Smooth muscle cell (in vitro differentiated cells): ENCODE data around the gene CKAP2L. TPM values are rescaled to one million over a fixed set of nuclear protein-coding genes. Genes with fewer than 3 reads are reported as not detected.

Source experiments
- DNase-seq: peaks from one replicate; lab custom pipeline; 2025; ENCODE audit not compliant: unreplicated experiment; lab: John Stamatoyannopoulos, UW
- H2AFZ ChIP-seq: fragments of 200-600 bp; sonication (generic); 2 replicates; pipeline ENCODE4 v1.6.0; 2016; ENCODE audit warnings: antibody characterized with exemption, low read depth, mild to moderate bottlenecking
- H3F3A ChIP-seq: fragments of 200-600 bp; sonication (generic); 2 replicates; pipeline ENCODE4 v1.6.0; 2017; ENCODE audit warnings: antibody characterized with exemption, low read depth
- H3K27ac ChIP-seq: fragments of 200-600 bp; sonication (generic); 2 replicates; pipeline ENCODE4 v1.5.1; 2016; ENCODE audit warnings: low read depth, mild to moderate bottlenecking
- H3K27me3 ChIP-seq: fragments of 200-600 bp; sonication (generic); 2 replicates; pipeline ENCODE4 v1.6.1; 2016; ENCODE audit warnings: low read depth, mild to moderate bottlenecking
- H3K36me3 ChIP-seq: fragments of 200-600 bp; sonication (generic); 2 replicates; pipeline ENCODE4 v1.5.1; 2016; ENCODE audit warnings: low read depth
- H3K4me1 ChIP-seq: fragments of 200-600 bp; sonication (generic); 2 replicates; pipeline ENCODE4 v1.5.1; 2016; ENCODE audit warnings: low read depth
- H3K4me2 ChIP-seq: fragments of 200-600 bp; sonication (generic); 2 replicates; pipeline ENCODE4 v1.6.0; 2016; ENCODE audit warnings: mild to moderate bottlenecking
- H3K4me3 ChIP-seq: fragments of 200-600 bp; sonication (generic); 2 replicates; pipeline ENCODE4 v1.5.1; 2016; ENCODE audit warnings: mild to moderate bottlenecking
- H3K79me2 ChIP-seq: fragments of 200-600 bp; sonication (generic); 2 replicates; pipeline ENCODE4 v1.6.0; 2016; ENCODE audit warnings: low read depth, mild to moderate bottlenecking
- H3K9ac ChIP-seq: fragments of 200-600 bp; sonication (generic); 2 replicates; pipeline ENCODE4 v1.6.0; 2016; ENCODE audit warnings: low read depth
- H3K9me3 ChIP-seq: fragments of 200-600 bp; sonication (generic); replicated peaks from 2 replicates; pipeline ENCODE4 v1.5.1; 2016; ENCODE audit warnings: low read depth
- H4K20me1 ChIP-seq: fragments of 200-600 bp; sonication (generic); 2 replicates; pipeline ENCODE4 v1.6.0; 2016; ENCODE audit warnings: low read depth
- CTCF ChIP-seq: fragments of 200-600 bp; sonication (generic); IDR thresholded peaks from 2 replicates; pipeline ENCODE4 v1.5.1; 2017; ENCODE audit warnings: borderline replicate concordance, mild to moderate bottlenecking, antibody characterized with exemption; ENCODE audit not compliant: insufficient read depth, poor library complexity, severe bottlenecking
- WGBS: methylation state at CpG from one replicate; pipeline ENCODE4 v1.1.7; 2016; ENCODE audit warnings: low lambda C conversion rate; 5-methylcytosine and 5-hydroxymethylcytosine counted together
- polyA plus RNA-seq: library from polyadenylated mRNA; unstranded; fragments of >200 nt; fragmentation: Nextera tagmentation; extraction: Ambion mirVana; gene quantifications from 2 replicates; pipeline ENCODE4 v1.2.1, GENCODE V29; 2016
- total RNA-seq: library from RNA; depleted of rRNA; stranded (reverse); fragments of >200 nt; gene quantifications from 2 replicates; pipeline ENCODE4 v1.2.3, GENCODE V29; 2014

The CKAP2L gene
- total and polyA plus RNA-seq, 2 experiments from 2014 or later: 6.6 to 16.7 TPM

- Histone ChIP-seq H3K27me3 (no peaks in the 10 kb centered on the region), H4K20me1 (no peaks in the 10 kb centered on the region), H3F3A (no peaks in the 10 kb centered on the region), H2AFZ (no peak overlapping the region), H3K4me1 (no peaks in the 10 kb centered on the region), H3K27ac (no peak overlapping the region), H3K4me3 (no peak overlapping the region), H3K9ac (no peak overlapping the region), H3K9me3 (no peaks in the 10 kb centered on the region), H3K79me2 (no peaks in the 10 kb centered on the region), H3K36me3 (no peaks in the 10 kb centered on the region), H3K4me2 (no peak overlapping the region)
- no peak for DNase-seq
- 78% methylated on average over 3 of the region's 3 CpGs for WGBS
- no peak for TF ChIP-seq CTCF
These were observed 64.3 kb downstream of the CKAP2L start for GRCh38 chr2:112699984-112700667.

- TF ChIP-seq CTCF: no peak
- Histone ChIP-seq H3K4me2 (no peak overlapping the region), H3K27ac (no peak overlapping the region), H3K9me3 (no peaks in the 10 kb centered on the region), H3K79me2 (no peaks in the 10 kb centered on the region), H3F3A (no peaks in the 10 kb centered on the region), H3K4me3 (no peak overlapping the region), H2AFZ (no peak overlapping the region), H3K36me3 (no peaks in the 10 kb centered on the region), H3K27me3 (no peaks in the 10 kb centered on the region), H3K9ac (no peak overlapping the region), H3K4me1 (no peaks in the 10 kb centered on the region), H4K20me1 (no peaks in the 10 kb centered on the region)
- DNase-seq: no peak
- WGBS: 88% methylated on average over 3 of the region's 3 CpGs
These were observed 65.4 kb downstream of the CKAP2L start for GRCh38 chr2:112698834-112699515.

- no peaks in the 10 kb centered on the region for H3K9me3 ChIP-seq
- H3K79me2 ChIP-seq: no peaks in the 10 kb centered on the region
- DNase-seq: no peak
- 97% methylated on average over 12 of the region's 12 CpGs for WGBS
- H3K4me3 ChIP-seq: no peak overlapping the region
- H3K27ac ChIP-seq: no peak overlapping the region
- H4K20me1 ChIP-seq: no peaks in the 10 kb centered on the region
- H3K9ac ChIP-seq: no peak overlapping the region
- peaks cover 5% of the 10 kb centered on the region for H3F3A ChIP-seq
- no peak overlapping the region for H2AFZ ChIP-seq
- no peaks in the 10 kb centered on the region for H3K36me3 ChIP-seq
- no peak overlapping the region for H3K4me2 ChIP-seq
- no peaks in the 10 kb centered on the region for H3K27me3 ChIP-seq
- H3K4me1 ChIP-seq: no peaks in the 10 kb centered on the region
- no peak for TF ChIP-seq CTCF
These were observed 70.2 kb downstream of the CKAP2L start for GRCh38 chr2:112694182-112694581.
